Gastrocnemius medialis (tissue), 4 donors: Measurements from ENCODE around the gene GSTO1.

ENCODE experiments used
- POLR2A ChIP-seq, 2 donors: fragments of 450-650 bp; IDR thresholded peaks; one replicate each; pipeline ENCODE4 v1.6.1; 2017; ENCODE audit warnings: antibody characterized with exemption in 2 of 2, mild to moderate bottlenecking in 2 of 2, moderate library complexity in 2 of 2
- TF ChIP-seq, protein P1 (sequence below), 5 experiments: fragments of 450-650 bp in 3 of 5; fragments of 200-600 bp in 2 of 5; sonication (generic) in 2 of 5; IDR thresholded peaks in 4 of 5; conservative IDR thresholded peaks in 1 of 5; 1 replicate in 4 of 5; 2 replicates in 1 of 5; pipeline ENCODE4 v1.5.1; 2016 to 2019; ENCODE audit warnings: antibody characterized with exemption in 5 of 5, mild to moderate bottlenecking in 3 of 5, moderate library complexity in 3 of 5

DNA sequence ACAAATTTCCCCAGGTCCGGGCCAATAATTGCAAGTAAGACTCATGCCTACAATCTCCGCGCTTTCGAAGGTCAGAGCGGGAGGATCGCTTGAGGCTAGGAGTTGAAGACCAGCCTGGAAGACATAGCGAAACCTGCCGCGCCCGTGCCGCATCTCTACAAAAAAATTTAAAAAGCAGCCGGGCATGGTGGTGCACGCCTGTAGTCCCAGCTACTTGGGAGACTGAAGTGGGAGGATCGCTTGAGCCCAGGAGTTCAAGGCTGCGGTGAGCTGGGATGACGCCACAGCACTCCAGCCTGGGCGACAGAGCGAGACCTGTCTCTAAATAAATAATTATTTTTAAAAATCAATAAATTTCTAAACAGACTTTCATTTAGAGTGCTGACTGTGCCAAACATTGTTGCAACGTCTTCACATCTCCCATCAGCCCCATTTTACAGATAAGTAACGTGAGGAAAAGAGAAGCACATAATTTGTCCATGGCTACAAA lies 22.0 kb upstream of the GSTO1 start:
- TF ChIP-seq, protein P1, sequence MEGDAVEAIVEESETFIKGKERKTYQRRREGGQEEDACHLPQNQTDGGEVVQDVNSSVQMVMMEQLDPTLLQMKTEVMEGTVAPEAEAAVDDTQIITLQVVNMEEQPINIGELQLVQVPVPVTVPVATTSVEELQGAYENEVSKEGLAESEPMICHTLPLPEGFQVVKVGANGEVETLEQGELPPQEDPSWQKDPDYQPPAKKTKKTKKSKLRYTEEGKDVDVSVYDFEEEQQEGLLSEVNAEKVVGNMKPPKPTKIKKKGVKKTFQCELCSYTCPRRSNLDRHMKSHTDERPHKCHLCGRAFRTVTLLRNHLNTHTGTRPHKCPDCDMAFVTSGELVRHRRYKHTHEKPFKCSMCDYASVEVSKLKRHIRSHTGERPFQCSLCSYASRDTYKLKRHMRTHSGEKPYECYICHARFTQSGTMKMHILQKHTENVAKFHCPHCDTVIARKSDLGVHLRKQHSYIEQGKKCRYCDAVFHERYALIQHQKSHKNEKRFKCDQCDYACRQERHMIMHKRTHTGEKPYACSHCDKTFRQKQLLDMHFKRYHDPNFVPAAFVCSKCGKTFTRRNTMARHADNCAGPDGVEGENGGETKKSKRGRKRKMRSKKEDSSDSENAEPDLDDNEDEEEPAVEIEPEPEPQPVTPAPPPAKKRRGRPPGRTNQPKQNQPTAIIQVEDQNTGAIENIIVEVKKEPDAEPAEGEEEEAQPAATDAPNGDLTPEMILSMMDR (IDR thresholded peaks at IDR 0.05 in 4 of 5, conservative IDR thresholded peaks at IDR 0.05 in 1 of 5), result no peak
- no peak for TF ChIP-seq POLR2A (IDR thresholded peaks at IDR 0.05)
